GM10266 (cell line): Measurements from ENCODE around the gene SRMS.

Experiments used
- DNase-seq: peaks from one replicate; pipeline ENCODE4 v3.0.0; 2012; ENCODE audit errors: extremely low spot score
- CTCF ChIP-seq: IDR thresholded peaks from 2 replicates; pipeline ENCODE4 v1.5.1; 2012; ENCODE audit warnings: mild to moderate bottlenecking, low read depth; ENCODE audit not compliant: control insufficient read depth, insufficient read depth; ENCODE audit errors: missing control alignments

The SRMS gene

GRCh38 chr20:63577317-63577894 is 29.9 kb upstream of the SRMS start:
- no peak for DNase-seq
- no peak for TF ChIP-seq CTCF

GRCh38 chr20:63576311-63576710 is 28.8 kb upstream of the SRMS start:
- no peak for TF ChIP-seq CTCF
- no peak for DNase-seq

- TF ChIP-seq CTCF, result no peak
Observed at GRCh38 chr20:63574829-63575743, 27.5 kb upstream of the SRMS start.

GRCh38 chr20:63574156-63574828 is 26.7 kb upstream of the SRMS start, which contains the start of gene HELZ2:
TSS of gene HELZ2 (minus strand) at chr20:63574239. CDS start at chr20:63572385, 1,854 bp downstream.
- peak; percentile 90 for DNase-seq
- TF ChIP-seq CTCF, result no peak

More at GRCh38 chr20:63574829-63575743, 27.5 kb upstream of the SRMS start:
- DNase-seq, result no peak

- no peak for DNase-seq
Observed at GRCh38 chr20:63573647-63574131, 26.1 kb upstream of the SRMS start.

More at GRCh38 chr20:63573647-63574131, 26.1 kb upstream of the SRMS start:
- no peak for TF ChIP-seq CTCF
